Natural killer cell (primary cell): Measurements from ENCODE around the gene LIPT2. TPM values are rescaled to one million over a fixed set of nuclear protein-coding genes. Genes with fewer than 3 reads are reported as not detected.

Experiments used
- ATAC-seq, 3 donors: fragments of 150-1000 bp in 2 of 3; fragments of 200-7000 bp in 1 of 3; cut with Tn5 transposase; 1 replicate in 1 of 3; 2 replicates in 2 of 3; pipeline ENCODE4 v1.10.0; 2021; ENCODE audit warnings: mild to moderate bottlenecking in 2 of 3, moderate library complexity in 2 of 3
- DNase-seq, 2 donors: peaks; one replicate each; pipeline versions ENCODE4 v3.0.0 to v3.0.0-alpha.2; 2013 to 2021; ENCODE audit warnings: mixed read lengths in 1 of 2
- H3K27ac ChIP-seq: one replicate; pipeline ENCODE4 v1.5.1; 2013; ENCODE audit warnings: mild to moderate bottlenecking, low read length
- H3K27me3 ChIP-seq: one replicate; pipeline ENCODE4 v1.6.1; 2013; ENCODE audit warnings: low read length; ENCODE audit not compliant: control insufficient read depth, insufficient read depth
- H3K36me3 ChIP-seq: one replicate; pipeline ENCODE4 v1.6.1; 2013; ENCODE audit warnings: low read length; ENCODE audit not compliant: control insufficient read depth, insufficient read depth
- H3K4me1 ChIP-seq: one replicate; pipeline ENCODE4 v1.6.1; 2013; ENCODE audit warnings: low read length; ENCODE audit not compliant: control insufficient read depth, insufficient read depth
- H3K4me3 ChIP-seq: one replicate; pipeline ENCODE4 v1.5.1; 2013; ENCODE audit warnings: low read length
- H3K9me3 ChIP-seq: one replicate; pipeline ENCODE4 v1.6.1; 2013; ENCODE audit warnings: low read length; ENCODE audit not compliant: control insufficient read depth, insufficient read depth
- H3K27ac Mint-ChIP-seq, 2 donors: one replicate each; pipeline ENCODE4 v1.8.0; 2022; ENCODE audit warnings: mild to moderate bottlenecking in 2 of 2, mixed read lengths in 2 of 2, moderate library complexity in 1 of 2
- H3K27me3 Mint-ChIP-seq, 2 donors: one replicate each; pipeline ENCODE4 v1.8.0; 2022; ENCODE audit warnings: low read depth in 2 of 2, mixed read lengths in 2 of 2
- H3K36me3 Mint-ChIP-seq: one replicate; pipeline ENCODE4 v1.8.0; 2022; ENCODE audit warnings: mixed read lengths
- H3K4me1 Mint-ChIP-seq, 2 donors: one replicate each; pipeline ENCODE4 v1.8.0; 2022; ENCODE audit warnings: mixed read lengths in 2 of 2
- H3K4me3 Mint-ChIP-seq: one replicate; pipeline ENCODE4 v1.8.0; 2022; ENCODE audit warnings: mild to moderate bottlenecking, moderate library complexity, mixed read lengths
- H3K9me3 Mint-ChIP-seq, 2 donors: one replicate each; pipeline ENCODE4 v1.8.0; 2022; ENCODE audit warnings: mixed read lengths in 2 of 2
- WGBS: methylation state at CpG from one replicate; pipeline ENCODE4 v1.1.7; 2013; ENCODE audit warnings: missing lambda C conversion rate; ENCODE audit not compliant: insufficient coverage; 5-methylcytosine and 5-hydroxymethylcytosine counted together
- intact Hi-C: fragments of 100-400 bp; cut with micrococcal nuclease; formaldehyde crosslinking; loops from one replicate; pipeline ENCODE4 v1.14.2; 2022
- total RNA-seq, 4 donors: library from RNA; stranded (reverse); fragments of 120-200 nt in 1 of 4; gene quantifications; one replicate each; pipeline versions ENCODE4 v1.2.3 to v1.2.4, GENCODE V29; 2013 to 2022
- TF ChIP-seq, protein P1 (sequence below): fragments of 200-600 bp; IDR thresholded peaks from one replicate; pipeline ENCODE4 v1.8.0; 2022; ENCODE audit warnings: antibody characterized with exemption

LIPT2 gene
- total RNA-seq, 3 donors from 2014 or later (not counting 1 experiment from before 2014, with no cell fraction given) = 0.99 to 4.1 (median 3.1) TPM

DNA sequence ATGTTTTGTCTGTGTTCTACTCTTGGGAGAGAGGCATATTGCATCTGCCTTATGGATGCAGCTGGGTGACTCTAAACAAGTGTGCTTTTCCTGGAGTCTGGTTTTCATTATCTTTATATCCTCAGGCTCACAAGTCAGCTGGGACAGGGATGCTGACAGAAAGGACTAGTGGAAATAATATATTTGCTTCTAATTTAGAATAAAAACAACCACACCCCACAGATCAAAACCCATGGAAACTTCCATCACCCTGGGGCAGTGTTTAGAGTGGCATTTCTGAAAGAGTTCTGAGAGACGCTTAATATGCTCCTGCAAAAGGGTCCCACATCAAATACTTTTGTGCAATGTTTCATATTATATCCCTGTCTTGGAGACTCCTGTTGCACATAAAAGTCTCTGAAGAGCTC lies 47.0 kb downstream of the LIPT2 start:
- Mint-ChIP-seq H3K36me3 (no peaks in the 10 kb centered on the region), H3K27ac (no peak overlapping the region), H3K4me1 (peaks cover 0 to 4% of the 10 kb centered on the region in 2 donors), H3K4me3 (no peak overlapping the region), H3K27me3 (peaks cover 10 to 11% of the 10 kb centered on the region in 2 donors), H3K9me3 (no peaks in the 10 kb centered on the region)
- H3K27me3 ChIP-seq = no peaks in the 10 kb centered on the region
- no peak overlapping the region for H3K4me3 ChIP-seq
- DNase-seq (no peak), ATAC-seq (no peak)
- H3K4me1 ChIP-seq = no peaks in the 10 kb centered on the region
- H3K27ac ChIP-seq = no peak overlapping the region
- H3K36me3 ChIP-seq = no peaks in the 10 kb centered on the region
- intact Hi-C loops = loop anchor here (5.0 kb wide), 1 partner anchor 484 kb away; no protein-coding TSS in a partner anchor
- TF ChIP-seq, protein P1, sequence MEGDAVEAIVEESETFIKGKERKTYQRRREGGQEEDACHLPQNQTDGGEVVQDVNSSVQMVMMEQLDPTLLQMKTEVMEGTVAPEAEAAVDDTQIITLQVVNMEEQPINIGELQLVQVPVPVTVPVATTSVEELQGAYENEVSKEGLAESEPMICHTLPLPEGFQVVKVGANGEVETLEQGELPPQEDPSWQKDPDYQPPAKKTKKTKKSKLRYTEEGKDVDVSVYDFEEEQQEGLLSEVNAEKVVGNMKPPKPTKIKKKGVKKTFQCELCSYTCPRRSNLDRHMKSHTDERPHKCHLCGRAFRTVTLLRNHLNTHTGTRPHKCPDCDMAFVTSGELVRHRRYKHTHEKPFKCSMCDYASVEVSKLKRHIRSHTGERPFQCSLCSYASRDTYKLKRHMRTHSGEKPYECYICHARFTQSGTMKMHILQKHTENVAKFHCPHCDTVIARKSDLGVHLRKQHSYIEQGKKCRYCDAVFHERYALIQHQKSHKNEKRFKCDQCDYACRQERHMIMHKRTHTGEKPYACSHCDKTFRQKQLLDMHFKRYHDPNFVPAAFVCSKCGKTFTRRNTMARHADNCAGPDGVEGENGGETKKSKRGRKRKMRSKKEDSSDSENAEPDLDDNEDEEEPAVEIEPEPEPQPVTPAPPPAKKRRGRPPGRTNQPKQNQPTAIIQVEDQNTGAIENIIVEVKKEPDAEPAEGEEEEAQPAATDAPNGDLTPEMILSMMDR = no peak
- 50% methylated on average over 1 of the region's 1 CpG for WGBS
- H3K9me3 ChIP-seq = no peaks in the 10 kb centered on the region

DNA sequence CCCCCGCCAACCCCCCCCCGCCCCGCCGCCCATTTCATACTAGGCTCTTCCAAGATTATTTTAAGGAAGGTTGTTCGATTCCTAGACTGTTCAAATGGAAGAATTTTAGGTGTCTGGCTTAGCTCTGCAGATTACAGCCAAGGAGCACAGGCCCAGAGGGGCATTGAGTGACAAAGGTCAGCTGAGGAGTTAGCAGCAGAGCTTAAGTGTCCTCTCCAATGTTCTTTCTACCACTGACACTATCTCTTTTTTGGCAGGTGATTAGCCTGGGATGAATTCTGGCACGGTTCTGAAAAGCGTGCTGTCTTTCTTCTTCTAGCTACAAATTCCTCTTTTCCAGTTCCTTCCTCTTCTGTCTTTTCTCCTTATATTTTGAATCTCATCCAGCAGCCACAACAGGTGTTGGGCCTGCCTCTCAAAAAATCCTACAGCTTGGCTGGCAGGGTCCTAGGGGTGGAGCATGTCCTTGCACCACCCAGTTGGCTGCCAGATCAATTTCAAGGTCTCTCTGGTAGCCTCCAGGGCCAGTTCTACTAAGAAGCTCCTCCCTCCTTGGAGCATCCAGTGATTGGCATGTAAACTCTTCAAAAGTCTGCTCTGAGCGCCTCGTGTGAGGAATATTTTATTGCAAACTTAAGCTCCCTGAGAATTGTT lies 49.2 kb downstream of the LIPT2 start:
- H3K4me1 Mint-ChIP-seq = peaks cover 0 to under 1% of the 10 kb centered on the region in 2 donors
- no peak overlapping the region for H3K27ac Mint-ChIP-seq
- no peak overlapping the region for H3K4me3 Mint-ChIP-seq
- peaks cover 10 to 11% of the 10 kb centered on the region in 2 donors for H3K27me3 Mint-ChIP-seq
- DNase-seq = no peak
- Histone ChIP-seq H3K4me3 (no peak overlapping the region), H3K9me3 (no peaks in the 10 kb centered on the region), H3K27ac (no peak overlapping the region), H3K4me1 (no peaks in the 10 kb centered on the region), H3K27me3 (no peaks in the 10 kb centered on the region), H3K36me3 (no peaks in the 10 kb centered on the region)
- no peak for ATAC-seq
- H3K36me3 Mint-ChIP-seq = no peaks in the 10 kb centered on the region
- 76% methylated on average over 5 of the region's 9 CpGs for WGBS
- TF ChIP-seq, protein P1 = no peak
- no peaks in the 10 kb centered on the region for H3K9me3 Mint-ChIP-seq
- intact Hi-C loops = no loop called here

DNA sequence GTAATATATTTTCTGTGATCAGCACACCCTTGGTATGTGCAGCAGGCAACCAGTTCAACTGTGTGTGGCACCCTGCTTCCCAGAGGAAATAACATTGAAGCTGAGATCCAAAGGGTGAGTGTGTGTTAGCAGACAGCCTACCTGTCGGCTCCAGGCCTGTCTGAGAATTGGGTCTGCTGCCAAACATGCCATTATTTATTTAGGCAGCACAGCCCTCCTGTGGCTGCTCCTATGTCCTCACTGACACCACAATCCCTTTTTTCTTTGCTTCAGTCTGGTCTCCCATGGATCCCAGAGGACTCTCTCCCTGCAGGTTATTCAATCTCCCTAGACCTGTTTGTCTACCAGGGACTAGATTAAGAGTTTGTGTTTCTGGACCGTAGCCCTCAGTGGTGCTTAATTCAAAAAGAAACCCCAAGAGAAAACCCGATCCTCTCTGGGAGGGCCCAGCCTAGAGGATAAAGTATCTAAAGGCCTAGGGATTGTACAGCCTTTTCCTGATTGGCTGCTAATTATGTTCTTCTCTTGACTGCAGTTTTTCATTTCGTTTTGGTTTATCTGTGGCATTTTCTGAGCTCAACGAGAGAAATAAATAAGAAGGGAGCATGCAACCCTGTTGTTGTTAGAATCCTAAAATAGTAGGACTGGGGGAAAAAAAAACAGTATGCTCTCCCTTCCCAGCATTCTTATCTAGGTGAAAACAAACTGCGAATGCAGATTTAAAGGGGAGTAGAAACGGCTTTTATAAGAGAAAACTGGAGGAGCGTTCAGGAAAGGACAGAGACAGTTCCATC lies 50.3 kb downstream of the LIPT2 start:
- Mint-ChIP-seq H3K36me3 (no peaks in the 10 kb centered on the region), H3K4me3 (no peak overlapping the region), H3K27ac (no peak overlapping the region), H3K27me3 (peaks cover 10 to 11% of the 10 kb centered on the region in 2 donors), H3K9me3 (no peaks in the 10 kb centered on the region), H3K4me1 (no peaks in the 10 kb centered on the region)
- intact Hi-C loops = no loop called here
- Histone ChIP-seq H3K36me3 (no peaks in the 10 kb centered on the region), H3K4me3 (no peak overlapping the region), H3K9me3 (no peaks in the 10 kb centered on the region), H3K27ac (no peak overlapping the region), H3K4me1 (no peaks in the 10 kb centered on the region), H3K27me3 (no peaks in the 10 kb centered on the region)
- WGBS = 78% methylated on average over 8 of the region's 8 CpGs
- TF ChIP-seq, protein P1 = no peak
- ATAC-seq (no peak), DNase-seq (no peak)
